ENCODE data around the gene PLCB4.

Gene PLCB4

GRCh38 chr20:9154464-9155024 is 85.7 kb downstream of the PLCB4 start:
- TF ChIP-seq CTCF (IDR thresholded peaks at IDR 0.05): no peak
- no peaks in the 10 kb centered on the region for H3K9me3 ChIP-seq (ENCODE audit: control insufficient read depth, low read length)
- no peak overlapping the region for H3K9ac ChIP-seq
- no peak overlapping the region for H3K4me2 ChIP-seq (ENCODE audit: low read length)
- no peak overlapping the region for H3K4me3 ChIP-seq (ENCODE audit: low read depth, low read length)
- no peak overlapping the region for H2AFZ ChIP-seq
- peaks cover 2% of the 10 kb centered on the region for H3K4me1 ChIP-seq
- no peaks in the 10 kb centered on the region for H3K27me3 ChIP-seq (ENCODE audit: control insufficient read depth, insufficient read depth, low read length)
- no peak overlapping the region for H3K27ac ChIP-seq
- no peaks in the 10 kb centered on the region for H3K79me2 ChIP-seq
- H3K36me3 ChIP-seq (ENCODE audit: control insufficient read depth, insufficient read depth, low read length): no peaks in the 10 kb centered on the region

- no peaks in the 10 kb centered on the region for H3K27me3 ChIP-seq (ENCODE audit: control insufficient read depth, insufficient read depth, low read length)
- no peak overlapping the region for H3K9ac ChIP-seq
- H3K36me3 ChIP-seq (ENCODE audit: control insufficient read depth, insufficient read depth, low read length): no peaks in the 10 kb centered on the region
- no peak overlapping the region for H2AFZ ChIP-seq
- no peak overlapping the region for H3K4me3 ChIP-seq (ENCODE audit: low read depth, low read length)
- H3K4me1 ChIP-seq: no peaks in the 10 kb centered on the region
- no peak for TF ChIP-seq CTCF (IDR thresholded peaks at IDR 0.05)
- no peak overlapping the region for H3K4me2 ChIP-seq (ENCODE audit: low read length)
- H3K9me3 ChIP-seq (ENCODE audit: control insufficient read depth, low read length): no peaks in the 10 kb centered on the region
- no peak overlapping the region for H3K27ac ChIP-seq
- H3K79me2 ChIP-seq: no peaks in the 10 kb centered on the region
Observed at GRCh38 chr20:9156529-9157280, 87.8 kb downstream of the PLCB4 start.

- Histone ChIP-seq H3K27me3 (ENCODE audit: control insufficient read depth, insufficient read depth, low read length) (no peaks in the 10 kb centered on the region), H3K4me1 (no peaks in the 10 kb centered on the region), H3K27ac (no peak overlapping the region), H3K9me3 (ENCODE audit: control insufficient read depth, low read length) (no peaks in the 10 kb centered on the region), H3K4me3 (ENCODE audit: low read depth, low read length) (no peak overlapping the region), H3K36me3 (ENCODE audit: control insufficient read depth, insufficient read depth, low read length) (no peaks in the 10 kb centered on the region), H3K79me2 (no peaks in the 10 kb centered on the region), H3K4me2 (ENCODE audit: low read length) (no peak overlapping the region), H2AFZ (no peak overlapping the region), H3K9ac (no peak overlapping the region)
- TF ChIP-seq CTCF (IDR thresholded peaks at IDR 0.05): no peak
Observed at GRCh38 chr20:9160331-9160730, 91.4 kb downstream of the PLCB4 start.

GRCh38 chr20:9160757-9161156 is 91.9 kb downstream of the PLCB4 start:
- Histone ChIP-seq H2AFZ (no peak overlapping the region), H3K4me2 (ENCODE audit: low read length) (no peak overlapping the region), H3K9me3 (ENCODE audit: control insufficient read depth, low read length) (no peaks in the 10 kb centered on the region), H3K27ac (no peak overlapping the region), H3K9ac (no peak overlapping the region), H3K27me3 (ENCODE audit: control insufficient read depth, insufficient read depth, low read length) (no peaks in the 10 kb centered on the region), H3K36me3 (ENCODE audit: control insufficient read depth, insufficient read depth, low read length) (no peaks in the 10 kb centered on the region), H3K79me2 (no peaks in the 10 kb centered on the region), H3K4me3 (ENCODE audit: low read depth, low read length) (no peak overlapping the region), H3K4me1 (no peaks in the 10 kb centered on the region)
- no peak for TF ChIP-seq CTCF (IDR thresholded peaks at IDR 0.05)

GRCh38 chr20:9161311-9161710 is 92.4 kb downstream of the PLCB4 start:
- Histone ChIP-seq H3K9me3 (ENCODE audit: control insufficient read depth, low read length) (no peaks in the 10 kb centered on the region), H3K4me2 (ENCODE audit: low read length) (no peak overlapping the region), H3K4me3 (ENCODE audit: low read depth, low read length) (no peak overlapping the region), H3K36me3 (ENCODE audit: control insufficient read depth, insufficient read depth, low read length) (no peaks in the 10 kb centered on the region), H3K27ac (no peak overlapping the region), H3K27me3 (ENCODE audit: control insufficient read depth, insufficient read depth, low read length) (no peaks in the 10 kb centered on the region), H3K4me1 (no peaks in the 10 kb centered on the region), H3K9ac (no peak overlapping the region), H3K79me2 (no peaks in the 10 kb centered on the region), H2AFZ (no peak overlapping the region)
- no peak for TF ChIP-seq CTCF (IDR thresholded peaks at IDR 0.05)
